Measurements from ENCODE around the gene GABRD.

- TF ChIP-seq TAF1 (IDR thresholded peaks at IDR 0.05; ENCODE audit: low read depth, low read length) = no peak
- no peak for TF ChIP-seq POLR2A (IDR thresholded peaks at IDR 0.05; ENCODE audit: low read depth, low read length)
Observed at GRCh38 chr1:2032737-2033136, 13.6 kb downstream of the GABRD start.

Data from GM12891 (cell line).